Uterus (tissue), 2 donors: ENCODE data around the gene PCBD1.

Experiments used
- CTCF ChIP-seq, 4 experiments: fragments of 200-600 bp in 2 of 4; fragments of 450-650 bp in 2 of 4; sonication (generic) in 2 of 4; IDR thresholded peaks; one replicate each; pipeline ENCODE4 v1.5.1; 2016 to 2019; ENCODE audit warnings: antibody characterized with exemption in 4 of 4, mild to moderate bottlenecking in 2 of 4, moderate library complexity in 1 of 4
- POLR2A ChIP-seq, 2 donors: fragments of 450-650 bp; IDR thresholded peaks; one replicate each; pipeline ENCODE4 v1.6.1; 2016; ENCODE audit warnings: antibody characterized with exemption in 2 of 2, mild to moderate bottlenecking in 1 of 2, moderate library complexity in 1 of 2

- TF ChIP-seq CTCF (IDR thresholded peaks at IDR 0.05), result no peak
- no peak for TF ChIP-seq POLR2A (IDR thresholded peaks at IDR 0.05)
These were observed 45.0 kb downstream of the PCBD1 start for GRCh38 chr10:70843333-70843732.
